HCT116 (cell line): ENCODE data around the gene CSNK1D. TPM values are rescaled to one million over a fixed set of nuclear protein-coding genes. Genes with fewer than 3 reads are reported as not detected.

Experiments used
- ATAC-seq: fragments of 200-7000 bp; cut with Tn5 transposase; 2 replicates; pipeline ENCODE4 v1.9.1; 2020; ENCODE audit warnings: mild to moderate bottlenecking, moderate library complexity
- BruUV-seq: library from RNA; stranded (reverse); fragments of 400-500 nt; replicated peaks from 2 replicates; lab custom pipeline; 2021; lab: Mats Ljungman, UMichigan
- CTCF ChIA-PET: fragments of 300-600 bp; sonication (Branson Sonifier 250); formaldehyde crosslinking; loops from one replicate; lab custom pipeline; 2021; ENCODE audit warnings: antibody characterized with exemption; lab: Charles Lee
- POLR2A ChIA-PET: fragments of 300-600, 350-600 bp; sonication (Branson Sonifier 250); formaldehyde crosslinking; loops from one replicate; lab custom pipeline; 2021; ENCODE audit warnings: antibody characterized with exemption; lab: Charles Lee
- RAD21 ChIA-PET, 2 experiments: fragments of 300-600 bp; sonication (Branson Sonifier 250); formaldehyde crosslinking; loops; one replicate each; lab custom pipeline; 2023; ENCODE audit warnings: low total read pairs in 2 of 2; ENCODE audit not compliant: uncharacterized antibody in 2 of 2, unreplicated experiment in 2 of 2, low non-redundant PET in 1 of 2; lab: Charles Lee
- DNase-seq: peaks from one replicate; pipeline ENCODE4 v3.0.0-alpha.2; 2010; ENCODE audit warnings: low read depth, low spot score
- H2AFZ ChIP-seq: fragments of 200-600 bp; shearing (Covaris generic), sonication (generic); 2 replicates; pipeline ENCODE4 v1.6.1; 2017; ENCODE audit warnings: low read depth, mixed run types, mixed read lengths, antibody characterized with exemption, low read length; ENCODE audit not compliant: poor library complexity, severe bottlenecking
- H3K27ac ChIP-seq: 2 replicates; pipeline ENCODE4 v1.5.1; 2012; ENCODE audit warnings: low read depth, low read length
- H3K27me3 ChIP-seq: fragments of 200-600 bp; sonication (generic); 2 replicates; pipeline ENCODE4 v1.6.1; 2016; ENCODE audit warnings: mixed run types, low read length, mixed read lengths; ENCODE audit not compliant: insufficient read depth
- H3K36me3 ChIP-seq, 2 experiments: fragments of 200-500 bp in 1 of 2; fragments of 200-600 bp in 1 of 2; sonication (Bioruptor generic) in 1 of 2; sonication (generic) in 1 of 2; 2 replicates each; pipeline versions ENCODE4 v1.5.1 to v1.6.1; 2014 to 2016; ENCODE audit warnings: low read length in 2 of 2, inconsistent platforms in 1 of 2, mixed read lengths in 1 of 2, mixed run types in 1 of 2; ENCODE audit not compliant: insufficient read depth in 2 of 2, control insufficient read depth in 1 of 2
- H3K4me1 ChIP-seq, 2 experiments: fragments of 200-600 bp in 1 of 2; sonication (generic) in 1 of 2; 2 replicates each; pipeline versions ENCODE4 v1.5.1 to v1.6.1; 2012 to 2017; ENCODE audit warnings: low read length in 2 of 2, inconsistent platforms in 1 of 2, mild to moderate bottlenecking in 1 of 2, mixed read lengths in 1 of 2, mixed run types in 1 of 2, moderate library complexity in 1 of 2; ENCODE audit not compliant: insufficient read depth in 2 of 2, control insufficient read depth in 1 of 2
- H3K4me2 ChIP-seq: fragments of 200-600 bp; sonication (generic); 2 replicates; pipeline ENCODE4 v1.6.1; 2017; ENCODE audit warnings: mixed run types, low read length, mixed read lengths
- H3K4me3 ChIP-seq, 2 experiments: fragments of 200-600 bp in 1 of 2; sonication (generic) in 1 of 2; replicated peaks in 1 of 2; 2 replicates each; pipeline ENCODE4 v1.5.1; 2011 to 2016; ENCODE audit warnings: low read length in 2 of 2, control low read depth in 1 of 2, low read depth in 1 of 2, mild to moderate bottlenecking in 1 of 2, mixed read lengths in 1 of 2, mixed run types in 1 of 2
- H3K79me2 ChIP-seq: fragments of 200-600 bp; sonication (generic); 2 replicates; pipeline ENCODE4 v1.6.1; 2017; ENCODE audit warnings: mild to moderate bottlenecking, mixed run types, low read length, moderate library complexity, mixed read lengths; ENCODE audit not compliant: insufficient read depth
- H3K9ac ChIP-seq: fragments of 200-600 bp; sonication (generic); 2 replicates; pipeline ENCODE4 v1.6.1; 2016; ENCODE audit warnings: low read length, mixed read lengths
- H3K9me2 ChIP-seq: fragments of 200-600 bp; sonication (generic), shearing (Covaris generic); 2 replicates; pipeline ENCODE4 v1.6.1; 2017; ENCODE audit warnings: mixed run types, mild to moderate bottlenecking, moderate library complexity; ENCODE audit not compliant: insufficient read depth
- H3K9me3 ChIP-seq, 2 experiments: fragments of 200-500 bp in 1 of 2; fragments of 200-600 bp in 1 of 2; sonication (Bioruptor generic) in 1 of 2; sonication (generic) in 1 of 2; 2 replicates each; pipeline ENCODE4 v1.6.1; 2014 to 2017; ENCODE audit warnings: low read length in 2 of 2, mixed read lengths in 2 of 2, inconsistent platforms in 1 of 2, low read depth in 1 of 2, mild to moderate bottlenecking in 1 of 2, mixed run types in 1 of 2, moderate library complexity in 1 of 2; ENCODE audit not compliant: control insufficient read depth in 1 of 2, insufficient read depth in 1 of 2
- H4K20me1 ChIP-seq: fragments of 200-600 bp; sonication (generic), shearing (Covaris generic); 2 replicates; pipeline ENCODE4 v1.6.1; 2017; ENCODE audit warnings: mixed run types, mild to moderate bottlenecking, moderate library complexity; ENCODE audit not compliant: insufficient read depth
- CEBPB ChIP-seq: IDR thresholded peaks from 2 replicates; pipeline ENCODE4 v1.6.1; 2012; ENCODE audit warnings: low read depth
- EGR1 ChIP-seq: IDR thresholded peaks from 2 replicates; pipeline ENCODE4 v1.6.1; 2012; ENCODE audit warnings: low read depth
- ELF1 ChIP-seq: IDR thresholded peaks from 2 replicates; pipeline ENCODE4 v1.6.1; 2012; ENCODE audit warnings: low read depth, borderline replicate concordance
- EZH2 ChIP-seq: fragments of 200-600 bp; sonication (generic); IDR thresholded peaks from 2 replicates; pipeline ENCODE4 v1.6.1; 2017; ENCODE audit warnings: antibody characterized with exemption, mixed run types
- EZH2phosphoT487 ChIP-seq: fragments of 200-600 bp; IDR thresholded peaks from 2 replicates; pipeline ENCODE4 v1.6.1; 2018; ENCODE audit warnings: antibody characterized with exemption, borderline replicate concordance
- FOSL1 ChIP-seq: IDR thresholded peaks from 2 replicates; pipeline ENCODE4 v1.6.1; 2012; ENCODE audit warnings: low read depth
- JUND ChIP-seq: IDR thresholded peaks from 2 replicates; pipeline ENCODE4 v1.6.1; 2012
- POLR2A ChIP-seq: IDR thresholded peaks from 2 replicates; pipeline ENCODE4 v1.7.0; 2011; ENCODE audit warnings: borderline replicate concordance; ENCODE audit not compliant: insufficient read depth, insufficient read length; ENCODE audit errors: extremely low read depth
- POLR2AphosphoS5 ChIP-seq: IDR thresholded peaks from 2 replicates; pipeline ENCODE4 v1.6.1; 2011; ENCODE audit warnings: mild to moderate bottlenecking, low read depth, low read length, moderate library complexity
- SRF ChIP-seq: IDR thresholded peaks from 2 replicates; pipeline ENCODE4 v1.6.1; 2012; ENCODE audit warnings: low read depth
- TCF7L2 ChIP-seq: IDR thresholded peaks from 2 replicates; pipeline ENCODE4 v1.7.0; 2011; ENCODE audit warnings: borderline replicate concordance, inconsistent platforms; ENCODE audit not compliant: insufficient read depth, insufficient read length; ENCODE audit errors: extremely low read depth
- YY1 ChIP-seq: IDR thresholded peaks from 2 replicates; pipeline ENCODE4 v1.6.1; 2011; ENCODE audit warnings: low read length, low read depth, moderate library complexity, mild to moderate bottlenecking; ENCODE audit not compliant: insufficient replicate concordance; ENCODE audit errors: extremely low read depth
- ZFX ChIP-seq: fragments of 450-650 bp; IDR thresholded peaks from 2 replicates; pipeline ENCODE4 v1.6.1; 2017
- intact Hi-C: fragments of 100-400 bp; cut with micrococcal nuclease; formaldehyde crosslinking; loops from 2 replicates; pipeline ENCODE4 v1.10.0; 2022
- total RNA-seq: library from RNA; stranded (reverse); gene quantifications from one replicate; pipeline ENCODE4 v1.2.1, GENCODE V29; 2021; ENCODE audit not compliant: unreplicated experiment
- TF ChIP-seq, protein P1 (sequence below), 3 experiments: fragments of 200-600 bp in 1 of 3; sonication (generic) in 1 of 3; IDR thresholded peaks in 2 of 3; conservative IDR thresholded peaks in 1 of 3; 2 replicates each; pipeline ENCODE4 v1.5.1; 2012 to 2017; ENCODE audit warnings: low read depth in 2 of 3, low read length in 2 of 3, antibody characterized with exemption in 1 of 3, borderline replicate concordance in 1 of 3, control low read depth in 1 of 3, mild to moderate bottlenecking in 1 of 3, mixed read lengths in 1 of 3, mixed run types in 1 of 3, moderate library complexity in 1 of 3; ENCODE audit not compliant: insufficient read depth in 1 of 3
- TF ChIP-seq, protein P2 (sequence below): IDR thresholded peaks from 2 replicates; pipeline ENCODE4 v1.6.1; 2011; ENCODE audit warnings: mild to moderate bottlenecking, low read length, moderate library complexity; ENCODE audit not compliant: insufficient replicate concordance; ENCODE audit errors: extremely low read depth
- TF ChIP-seq, protein P3 (sequence below): IDR thresholded peaks from 2 replicates; pipeline ENCODE4 v1.6.1; 2012

Gene CSNK1D
- total RNA-seq, 1 experiment from 2014 or later, result 176 TPM

DNA sequence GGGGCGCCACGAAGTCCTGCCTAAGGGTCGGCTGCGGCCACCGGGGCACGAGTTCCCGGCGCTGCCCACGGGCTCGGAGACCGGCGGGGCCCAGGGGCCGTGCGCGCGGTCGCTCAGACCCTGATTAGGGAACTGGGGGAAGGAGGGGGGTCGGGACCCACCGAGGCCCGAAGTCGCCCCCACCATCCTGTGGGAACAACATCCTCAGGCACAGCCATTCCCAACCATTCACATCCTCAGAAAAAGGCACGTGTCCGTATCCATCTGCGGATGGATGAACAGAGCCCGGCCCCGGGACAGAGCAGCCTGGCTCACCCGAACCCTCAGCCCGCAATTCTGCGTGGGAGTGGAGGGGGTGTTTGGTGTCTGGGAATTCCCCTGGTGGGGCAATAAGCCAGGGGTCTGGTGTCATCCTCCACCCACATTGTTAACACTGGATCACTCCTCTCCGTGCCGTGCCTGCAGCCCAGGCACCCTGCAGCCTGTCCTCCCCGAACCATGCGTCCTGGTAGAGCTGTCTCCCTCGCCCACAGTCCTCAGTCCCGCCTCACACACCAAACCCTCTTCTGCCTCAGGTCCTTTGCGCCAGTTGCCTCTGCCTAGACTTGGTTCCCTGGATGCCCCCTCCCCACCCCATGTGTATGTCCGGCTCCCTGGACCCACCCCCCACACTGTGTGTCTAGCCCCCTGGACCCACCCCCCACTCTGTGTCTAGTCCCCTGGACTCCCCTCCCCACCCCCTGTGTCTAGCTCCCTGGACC lies 60.1 kb downstream of the CSNK1D start (continued):
- TF ChIP-seq, protein P1, sequence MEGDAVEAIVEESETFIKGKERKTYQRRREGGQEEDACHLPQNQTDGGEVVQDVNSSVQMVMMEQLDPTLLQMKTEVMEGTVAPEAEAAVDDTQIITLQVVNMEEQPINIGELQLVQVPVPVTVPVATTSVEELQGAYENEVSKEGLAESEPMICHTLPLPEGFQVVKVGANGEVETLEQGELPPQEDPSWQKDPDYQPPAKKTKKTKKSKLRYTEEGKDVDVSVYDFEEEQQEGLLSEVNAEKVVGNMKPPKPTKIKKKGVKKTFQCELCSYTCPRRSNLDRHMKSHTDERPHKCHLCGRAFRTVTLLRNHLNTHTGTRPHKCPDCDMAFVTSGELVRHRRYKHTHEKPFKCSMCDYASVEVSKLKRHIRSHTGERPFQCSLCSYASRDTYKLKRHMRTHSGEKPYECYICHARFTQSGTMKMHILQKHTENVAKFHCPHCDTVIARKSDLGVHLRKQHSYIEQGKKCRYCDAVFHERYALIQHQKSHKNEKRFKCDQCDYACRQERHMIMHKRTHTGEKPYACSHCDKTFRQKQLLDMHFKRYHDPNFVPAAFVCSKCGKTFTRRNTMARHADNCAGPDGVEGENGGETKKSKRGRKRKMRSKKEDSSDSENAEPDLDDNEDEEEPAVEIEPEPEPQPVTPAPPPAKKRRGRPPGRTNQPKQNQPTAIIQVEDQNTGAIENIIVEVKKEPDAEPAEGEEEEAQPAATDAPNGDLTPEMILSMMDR (IDR thresholded peaks at IDR 0.05 in 2 of 3, conservative IDR thresholded peaks at IDR 0.05 in 1 of 3; ENCODE audit: borderline replicate concordance in 1 of 3, insufficient read depth in 1 of 3, low read depth in 2 of 3, low read length in 2 of 3), result no peak
- TF ChIP-seq YY1, result no peak
- no peak for TF ChIP-seq FOSL1
- TF ChIP-seq EZH2phosphoT487, result no peak
- no peak for TF ChIP-seq ELF1
- TF ChIP-seq SRF, result no peak

DNA sequence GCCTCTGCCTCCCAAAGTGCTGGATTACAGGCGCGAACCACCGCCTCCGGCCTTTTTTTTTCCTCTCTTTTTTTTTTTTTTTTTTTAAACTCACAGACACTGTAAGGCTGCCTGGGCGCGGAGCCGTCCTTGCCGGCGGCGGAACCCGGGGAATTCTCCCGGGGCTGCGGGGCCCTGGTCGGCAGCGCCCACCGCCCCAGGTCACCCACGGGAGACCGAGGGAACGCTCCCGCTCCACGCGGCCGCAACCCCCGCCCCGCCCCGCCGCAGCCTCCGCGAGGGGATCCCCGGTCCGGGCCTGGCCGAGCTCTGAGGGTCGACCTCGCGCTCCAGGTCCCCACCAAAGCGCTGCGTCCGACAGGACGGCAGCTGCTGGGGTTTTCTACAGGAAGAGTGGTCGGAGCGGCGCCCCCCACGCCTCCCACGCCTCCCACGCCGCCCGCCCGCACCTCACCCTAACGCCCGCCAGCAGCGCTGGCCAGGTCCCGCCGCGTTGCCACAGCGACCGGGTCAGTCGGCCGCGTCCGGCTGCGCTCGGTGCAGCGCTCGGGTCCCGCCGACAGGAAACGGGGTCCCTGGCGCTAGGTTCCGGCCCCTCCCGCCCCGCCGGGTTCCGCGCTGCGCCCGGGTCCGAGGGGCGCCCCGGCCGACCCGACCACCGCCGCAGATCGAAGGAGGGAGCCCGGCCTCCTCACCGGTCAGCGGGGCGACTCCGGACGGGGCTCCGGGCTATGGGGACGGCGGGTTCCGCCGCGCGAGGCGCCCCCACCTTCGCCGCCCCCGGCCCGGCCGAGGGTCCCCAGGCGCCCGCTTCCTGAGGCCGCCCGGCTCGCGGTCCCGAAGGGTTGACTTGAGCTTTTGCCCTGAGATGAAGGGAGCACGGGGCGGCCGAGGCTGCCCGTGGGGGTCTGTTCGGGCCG lies 60.9 kb downstream of the CSNK1D start, which contains the start of gene CCDC57:
CCDC57 (minus strand) TSS at position 512 of the 920 bp plus-strand sequence. CDS start 10,898 bp downstream, outside the sequence.
- Histone ChIP-seq H3K4me3 (peak within 1 kb of the TSS; percentile 83 to 95), H3K9me2 (no peaks in the 10 kb centered on the region), H3K27me3 (no peaks in the 10 kb centered on the region), H3K27ac (peak within 1 kb of the TSS; percentile 97), H3K4me2 (peak within 1 kb of the TSS; percentile 99), H2AFZ (no peak within 1 kb of the TSS), H3K79me2 (peaks cover 33% of the 10 kb centered on the region), H3K4me1 (peaks cover 43 to 69% of the 10 kb centered on the region in 2 experiments), H4K20me1 (no peaks in the 10 kb centered on the region), H3K36me3 (no peaks in the 10 kb centered on the region; a peak in 1 of 4 replicates), H3K9ac (peak within 1 kb of the TSS; percentile 97), H3K9me3 (no peaks in the 10 kb centered on the region)
- ChIA-PET POLR2A (interaction anchor here (1.2 to 3.6 kb wide), 3 partner anchors 8 to 80 kb away, joined by 3 to 13 read pairs (median 4); partner anchors contain the start of gene SLC16A3), RAD21 (no interaction called here), CTCF (interaction anchor here (1.1 kb wide), 1 partner anchor 16 kb away, joined by 3 read pairs; the partner anchor contains the start of gene SLC16A3)
- DNase-seq, result no peak
- ATAC-seq, result peak; percentile 63
- intact Hi-C loops, result loop anchor here (1.0 kb wide), 1 partner anchor 17 kb away; the partner anchor contains the start of gene SLC16A3
- no TSS peak for BruUV-seq
- TF ChIP-seq POLR2A (peak; percentile 45), ZFX (peak; percentile 90), CEBPB (no peak), SRF (no peak), YY1 (peak; percentile 82), TCF7L2 (peak; percentile 66), EGR1 (no peak), JUND (no peak), POLR2AphosphoS5 (peak; percentile 61), EZH2 (no peak)
- TF ChIP-seq, protein P2, sequence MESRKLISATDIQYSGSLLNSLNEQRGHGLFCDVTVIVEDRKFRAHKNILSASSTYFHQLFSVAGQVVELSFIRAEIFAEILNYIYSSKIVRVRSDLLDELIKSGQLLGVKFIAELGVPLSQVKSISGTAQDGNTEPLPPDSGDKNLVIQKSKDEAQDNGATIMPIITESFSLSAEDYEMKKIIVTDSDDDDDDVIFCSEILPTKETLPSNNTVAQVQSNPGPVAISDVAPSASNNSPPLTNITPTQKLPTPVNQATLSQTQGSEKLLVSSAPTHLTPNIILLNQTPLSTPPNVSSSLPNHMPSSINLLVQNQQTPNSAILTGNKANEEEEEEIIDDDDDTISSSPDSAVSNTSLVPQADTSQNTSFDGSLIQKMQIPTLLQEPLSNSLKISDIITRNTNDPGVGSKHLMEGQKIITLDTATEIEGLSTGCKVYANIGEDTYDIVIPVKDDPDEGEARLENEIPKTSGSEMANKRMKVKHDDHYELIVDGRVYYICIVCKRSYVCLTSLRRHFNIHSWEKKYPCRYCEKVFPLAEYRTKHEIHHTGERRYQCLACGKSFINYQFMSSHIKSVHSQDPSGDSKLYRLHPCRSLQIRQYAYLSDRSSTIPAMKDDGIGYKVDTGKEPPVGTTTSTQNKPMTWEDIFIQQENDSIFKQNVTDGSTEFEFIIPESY, result no peak
- TF ChIP-seq, protein P3, sequence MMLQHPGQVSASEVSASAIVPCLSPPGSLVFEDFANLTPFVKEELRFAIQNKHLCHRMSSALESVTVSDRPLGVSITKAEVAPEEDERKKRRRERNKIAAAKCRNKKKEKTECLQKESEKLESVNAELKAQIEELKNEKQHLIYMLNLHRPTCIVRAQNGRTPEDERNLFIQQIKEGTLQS, result no peak
